ENCODE results near the gene PIM2.

The PIM2 gene

GRCh38 chrX:48918301-48918642 is 552 bp downstream of the PIM2 start:
- Histone ChIP-seq H3K9ac (ENCODE audit: low read length) (no peak overlapping the region), H3K4me3 (ENCODE audit: low read depth, low read length) (peak overlapping the region; percentile 73), H3K27ac (ENCODE audit: low read depth, low read length) (no peak overlapping the region), H2AK5ac (ENCODE audit: low read length) (no peak overlapping the region), H3K4ac (ENCODE audit: low read depth, low read length) (no peak overlapping the region), H3K27me3 (ENCODE audit: insufficient read depth, low read length) (no peaks in the 10 kb centered on the region), H3K9me3 (ENCODE audit: insufficient read depth, low read depth, low read length) (no peaks in the 10 kb centered on the region), H3K36me3 (ENCODE audit: control insufficient read depth in 1 of 2, insufficient read depth in 2 of 2, low read length in 2 of 2) (peaks cover 15 to 22% of the 10 kb centered on the region in 2 experiments), H4K8ac (ENCODE audit: low read depth, low read length) (no peak overlapping the region), H3K79me1 (ENCODE audit: low read length) (no peaks in the 10 kb centered on the region), H3K23ac (ENCODE audit: low read length) (no peak overlapping the region), H3K4me2 (ENCODE audit: low read length) (peak overlapping the region; percentile 89), H2BK12ac (ENCODE audit: low read length) (no peak overlapping the region), H3K79me2 (ENCODE audit: control insufficient read depth, insufficient read depth, low read length, poor library complexity) (no peaks in the 10 kb centered on the region), H2AFZ (ENCODE audit: insufficient read depth, low read length, poor library complexity) (peak overlapping the region; percentile 66), H4K12ac (ENCODE audit: low read depth, low read length) (no peak overlapping the region), H2BK5ac (ENCODE audit: low read depth, low read length, poor library complexity) (no peak overlapping the region), H3K14ac (ENCODE audit: low read length) (no peak overlapping the region), H2BK120ac (ENCODE audit: insufficient read depth, low read length, poor library complexity) (no peak overlapping the region), H3K18ac (ENCODE audit: low read length) (no peak overlapping the region), H3K4me1 (ENCODE audit: control insufficient read depth in 1 of 2, insufficient read depth in 2 of 2, low read length in 2 of 2) (peaks cover 5 to 14% of the 10 kb centered on the region in 2 experiments), H4K91ac (ENCODE audit: low read depth, low read length) (no peak overlapping the region)
- no peak for DNase-seq
- no CpG with 5 or more reads among the region's 23 CpGs for WGBS (ENCODE audit: extremely low coverage, insufficient coverage, insufficient read length)

- H4K91ac ChIP-seq (ENCODE audit: low read depth, low read length): no peak overlapping the region
- H3K79me2 ChIP-seq (ENCODE audit: control insufficient read depth, insufficient read depth, low read length, poor library complexity): no peaks in the 10 kb centered on the region
- H2AFZ ChIP-seq (ENCODE audit: insufficient read depth, low read length, poor library complexity): no peak overlapping the region
- peaks cover 7 to 16% of the 10 kb centered on the region in 2 experiments for H3K36me3 ChIP-seq (ENCODE audit: control insufficient read depth in 1 of 2, insufficient read depth in 2 of 2, low read length in 2 of 2)
- no CpG with 5 or more reads among the region's 27 CpGs for WGBS (ENCODE audit: extremely low coverage, insufficient coverage, insufficient read length)
- no peaks in the 10 kb centered on the region for H3K27me3 ChIP-seq (ENCODE audit: insufficient read depth, low read length)
- H2BK12ac ChIP-seq (ENCODE audit: low read length): no peak overlapping the region
- no peak overlapping the region for H2BK120ac ChIP-seq (ENCODE audit: insufficient read depth, low read length, poor library complexity)
- no peak overlapping the region for H2BK5ac ChIP-seq (ENCODE audit: low read depth, low read length, poor library complexity)
- peak; percentile 83 to 91 for DNase-seq
- no peak overlapping the region for H3K4ac ChIP-seq (ENCODE audit: low read depth, low read length)
- no peak overlapping the region for H3K14ac ChIP-seq (ENCODE audit: low read length)
- H3K4me3 ChIP-seq (ENCODE audit: low read depth, low read length): no peak overlapping the region
- H2AK5ac ChIP-seq (ENCODE audit: low read length): no peak overlapping the region
- H4K12ac ChIP-seq (ENCODE audit: low read depth, low read length): no peak overlapping the region
- no peak overlapping the region for H3K27ac ChIP-seq (ENCODE audit: low read depth, low read length)
- H3K18ac ChIP-seq (ENCODE audit: low read length): no peak overlapping the region
- H3K79me1 ChIP-seq (ENCODE audit: low read length): no peaks in the 10 kb centered on the region
- no peak overlapping the region for H4K8ac ChIP-seq (ENCODE audit: low read depth, low read length)
- no peak overlapping the region for H3K23ac ChIP-seq (ENCODE audit: low read length)
- H3K4me2 ChIP-seq (ENCODE audit: low read length): peak overlapping the region; percentile 89
- H3K9ac ChIP-seq (ENCODE audit: low read length): no peak overlapping the region
- peaks cover 5 to 14% of the 10 kb centered on the region in 2 experiments for H3K4me1 ChIP-seq (ENCODE audit: control insufficient read depth in 1 of 2, insufficient read depth in 2 of 2, low read length in 2 of 2)
- no peaks in the 10 kb centered on the region for H3K9me3 ChIP-seq (ENCODE audit: insufficient read depth, low read depth, low read length)
Observed at GRCh38 chrX:48917139-48918001, 1.5 kb downstream of the PIM2 start.

- Histone ChIP-seq H3K23ac (ENCODE audit: low read length) (no peak overlapping the region), H2BK12ac (ENCODE audit: low read length) (no peak overlapping the region), H3K27me3 (ENCODE audit: insufficient read depth, low read length) (no peaks in the 10 kb centered on the region), H3K79me1 (ENCODE audit: low read length) (peaks cover 7% of the 10 kb centered on the region), H3K18ac (ENCODE audit: low read length) (no peak overlapping the region), H3K4me2 (ENCODE audit: low read length) (no peak overlapping the region), H3K9ac (ENCODE audit: low read length) (no peak overlapping the region), H3K9me3 (ENCODE audit: insufficient read depth, low read depth, low read length) (no peaks in the 10 kb centered on the region), H3K27ac (ENCODE audit: low read depth, low read length) (no peak overlapping the region), H4K12ac (ENCODE audit: low read depth, low read length) (no peak overlapping the region), H3K4ac (ENCODE audit: low read depth, low read length) (no peak overlapping the region), H2AK5ac (ENCODE audit: low read length) (no peak overlapping the region), H3K4me1 (ENCODE audit: control insufficient read depth in 1 of 2, insufficient read depth in 2 of 2, low read length in 2 of 2) (peaks cover 5 to 14% of the 10 kb centered on the region in 2 experiments), H2BK5ac (ENCODE audit: low read depth, low read length, poor library complexity) (no peak overlapping the region), H3K4me3 (ENCODE audit: low read depth, low read length) (no peak overlapping the region), H3K36me3 (ENCODE audit: control insufficient read depth in 1 of 2, insufficient read depth in 2 of 2, low read length in 2 of 2) (peaks cover 5 to 13% of the 10 kb centered on the region in 2 experiments), H3K79me2 (ENCODE audit: control insufficient read depth, insufficient read depth, low read length, poor library complexity) (no peaks in the 10 kb centered on the region), H4K91ac (ENCODE audit: low read depth, low read length) (no peak overlapping the region), H2BK120ac (ENCODE audit: insufficient read depth, low read length, poor library complexity) (no peak overlapping the region), H2AFZ (ENCODE audit: insufficient read depth, low read length, poor library complexity) (no peak overlapping the region), H4K8ac (ENCODE audit: low read depth, low read length) (no peak overlapping the region), H3K14ac (ENCODE audit: low read length) (no peak overlapping the region)
- DNase-seq: no peak
- WGBS (ENCODE audit: extremely low coverage, insufficient coverage, insufficient read length): no CpG with 5 or more reads among the region's 13 CpGs
Observed at GRCh38 chrX:48914593-48915493, 4.0 kb downstream of the PIM2 start.

- H3K36me3 ChIP-seq (ENCODE audit: control insufficient read depth in 1 of 2, insufficient read depth in 2 of 2, low read length in 2 of 2): peaks cover 9 to 18% of the 10 kb centered on the region in 2 experiments
- no peak for DNase-seq
- H4K91ac ChIP-seq (ENCODE audit: low read depth, low read length): no peak overlapping the region
- no peak overlapping the region for H3K14ac ChIP-seq (ENCODE audit: low read length)
- H3K9me3 ChIP-seq (ENCODE audit: insufficient read depth, low read depth, low read length): no peaks in the 10 kb centered on the region
- H2BK5ac ChIP-seq (ENCODE audit: low read depth, low read length, poor library complexity): no peak overlapping the region
- H3K4me3 ChIP-seq (ENCODE audit: low read depth, low read length): no peak overlapping the region
- peaks cover 5 to 10% of the 10 kb centered on the region in 2 experiments for H3K4me1 ChIP-seq (ENCODE audit: control insufficient read depth in 1 of 2, insufficient read depth in 2 of 2, low read length in 2 of 2)
- WGBS (ENCODE audit: extremely low coverage, insufficient coverage, insufficient read length): no CpG with 5 or more reads among the region's 5 CpGs
- H2BK120ac ChIP-seq (ENCODE audit: insufficient read depth, low read length, poor library complexity): no peak overlapping the region
- H4K12ac ChIP-seq (ENCODE audit: low read depth, low read length): no peak overlapping the region
- no peak overlapping the region for H3K4me2 ChIP-seq (ENCODE audit: low read length)
- no peak overlapping the region for H3K18ac ChIP-seq (ENCODE audit: low read length)
- no peak overlapping the region for H3K27ac ChIP-seq (ENCODE audit: low read depth, low read length)
- no peak overlapping the region for H2BK12ac ChIP-seq (ENCODE audit: low read length)
- no peak overlapping the region for H3K9ac ChIP-seq (ENCODE audit: low read length)
- no peak overlapping the region for H3K23ac ChIP-seq (ENCODE audit: low read length)
- H3K4ac ChIP-seq (ENCODE audit: low read depth, low read length): no peak overlapping the region
- no peak overlapping the region for H4K8ac ChIP-seq (ENCODE audit: low read depth, low read length)
- no peak overlapping the region for H2AK5ac ChIP-seq (ENCODE audit: low read length)
- peaks cover 7% of the 10 kb centered on the region for H3K79me1 ChIP-seq (ENCODE audit: low read length)
- H2AFZ ChIP-seq (ENCODE audit: insufficient read depth, low read length, poor library complexity): no peak overlapping the region
- H3K27me3 ChIP-seq (ENCODE audit: insufficient read depth, low read length): no peaks in the 10 kb centered on the region
- no peaks in the 10 kb centered on the region for H3K79me2 ChIP-seq (ENCODE audit: control insufficient read depth, insufficient read depth, low read length, poor library complexity)
Observed at GRCh38 chrX:48913605-48914366, 5.0 kb downstream of the PIM2 start.

All from trophoblast cell (in vitro differentiated cells and primary cell).